Measurements from ENCODE around the gene U2AF2.

U2AF2 gene

DNA sequence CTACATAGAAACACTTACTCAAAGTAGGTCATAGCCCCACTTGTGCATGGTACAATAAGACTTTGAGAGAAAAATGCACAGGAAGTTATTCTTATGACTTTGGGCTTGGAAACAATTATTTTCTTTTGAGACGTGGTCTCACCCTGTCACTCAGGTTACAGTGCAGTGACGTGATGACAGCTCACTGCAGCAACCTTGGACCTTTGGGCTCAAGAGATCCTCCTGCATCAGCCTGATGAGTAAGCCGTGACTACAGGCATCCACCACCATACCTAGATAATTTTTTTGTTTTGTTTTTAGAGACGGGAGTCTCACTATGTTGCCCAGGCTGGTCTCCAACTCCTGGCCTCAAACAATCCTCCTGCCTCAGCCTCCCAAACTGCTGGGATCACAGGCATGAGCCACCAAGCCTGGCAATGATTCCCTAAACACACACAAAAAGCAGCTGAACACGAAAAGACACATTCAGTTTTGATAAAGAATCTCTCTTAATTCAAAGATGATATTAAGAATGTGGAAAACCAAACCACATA lies 65.4 kb downstream of the U2AF2 start:
- TF ChIP-seq CTCF (IDR thresholded peaks at IDR 0.05; ENCODE audit: low read length), result no peak
- no peak for TF ChIP-seq EZH2 (optimal IDR thresholded peaks at IDR 0.05; ENCODE audit: low read depth, low read length)
- TF ChIP-seq EZH2phosphoT487 (IDR thresholded peaks at IDR 0.05; ENCODE audit: low read length), result no peak
- H3K9me3 ChIP-seq (replicated peaks; ENCODE audit: insufficient read depth, low read length), result no peaks in the 10 kb centered on the region
- no peak overlapping the region for H3K4me2 ChIP-seq (ENCODE audit: low read depth, low read length)
- DNase-seq, result no peak
- H2AFZ ChIP-seq (ENCODE audit: low read length), result no peak overlapping the region
- H3K4me3 ChIP-seq (ENCODE audit: low read length), result no peak overlapping the region
- no peaks in the 10 kb centered on the region for H3F3A ChIP-seq (ENCODE audit: insufficient read depth, low read length)
- no peaks in the 10 kb centered on the region for H3K9me2 ChIP-seq (replicated peaks; ENCODE audit: insufficient read depth, low read length)
- H3K9ac ChIP-seq (ENCODE audit: low read length), result no peak overlapping the region
- no peaks in the 10 kb centered on the region for H4K20me1 ChIP-seq (ENCODE audit: insufficient read depth, low read length)
- H3K27ac ChIP-seq (ENCODE audit: low read length), result no peak overlapping the region
- no peaks in the 10 kb centered on the region for H3K4me1 ChIP-seq (ENCODE audit: low read length)
- H3K27me3 ChIP-seq (replicated peaks; ENCODE audit: insufficient read depth, low read length), result peaks cover 57% of the 10 kb centered on the region
- H3K36me3 ChIP-seq (replicated peaks; ENCODE audit: insufficient read depth, low read length), result no peaks in the 10 kb centered on the region
- no peaks in the 10 kb centered on the region for H3K79me2 ChIP-seq (ENCODE audit: low read length)

- no peaks in the 10 kb centered on the region for H3K9me3 ChIP-seq (replicated peaks; ENCODE audit: insufficient read depth, low read length)
- H3K9ac ChIP-seq (ENCODE audit: low read length), result no peak overlapping the region
- H4K20me1 ChIP-seq (ENCODE audit: insufficient read depth, low read length), result no peaks in the 10 kb centered on the region
- no peaks in the 10 kb centered on the region for H3K79me2 ChIP-seq (ENCODE audit: low read length)
- DNase-seq, result no peak
- no peaks in the 10 kb centered on the region for H3K9me2 ChIP-seq (replicated peaks; ENCODE audit: insufficient read depth, low read length)
- H2AFZ ChIP-seq (ENCODE audit: low read length), result no peak overlapping the region
- H3K4me3 ChIP-seq (ENCODE audit: low read length), result no peak overlapping the region
- TF ChIP-seq EZH2phosphoT487 (IDR thresholded peaks at IDR 0.05; ENCODE audit: low read length) (no peak), EZH2 (optimal IDR thresholded peaks at IDR 0.05; ENCODE audit: low read depth, low read length) (no peak), CTCF (IDR thresholded peaks at IDR 0.05; ENCODE audit: low read length) (no peak)
- peaks cover 52% of the 10 kb centered on the region for H3K27me3 ChIP-seq (replicated peaks; ENCODE audit: insufficient read depth, low read length)
- H3F3A ChIP-seq (ENCODE audit: insufficient read depth, low read length), result no peaks in the 10 kb centered on the region
- H3K27ac ChIP-seq (ENCODE audit: low read length), result no peak overlapping the region
- no peak overlapping the region for H3K4me2 ChIP-seq (ENCODE audit: low read depth, low read length)
- no peaks in the 10 kb centered on the region for H3K4me1 ChIP-seq (ENCODE audit: low read length)
- no peaks in the 10 kb centered on the region for H3K36me3 ChIP-seq (replicated peaks; ENCODE audit: insufficient read depth, low read length)
These were observed 66.0 kb downstream of the U2AF2 start for GRCh38 chr19:55720801-55721200.

DNA sequence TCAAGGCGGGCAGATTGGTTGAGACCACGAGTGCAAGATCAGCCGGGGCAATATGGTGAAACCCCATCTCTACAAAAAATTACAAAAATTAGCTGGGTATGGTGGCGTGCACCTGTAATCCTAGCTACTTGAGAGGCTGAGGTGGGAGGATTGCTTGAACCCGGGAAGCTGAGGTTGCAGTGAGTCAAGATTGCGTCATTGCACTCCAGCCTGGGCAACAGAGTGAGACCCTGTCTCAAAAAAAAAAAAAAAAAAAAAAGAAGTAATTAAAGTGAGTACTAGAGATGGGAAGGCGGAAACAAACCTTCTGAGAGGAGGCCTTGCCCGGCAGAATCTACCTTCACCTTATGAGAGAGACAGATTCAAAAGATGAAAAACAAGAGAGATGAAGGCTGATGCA lies 68.7 kb downstream of the U2AF2 start:
- no peak for DNase-seq
- H3K4me1 ChIP-seq (ENCODE audit: low read length), result no peaks in the 10 kb centered on the region

More for the DNA sequence above, 68.7 kb downstream of the U2AF2 start:
- Histone ChIP-seq H3K9ac (ENCODE audit: low read length) (no peak overlapping the region), H3K27ac (ENCODE audit: low read length) (no peak overlapping the region), H3K9me3 (replicated peaks; ENCODE audit: insufficient read depth, low read length) (no peaks in the 10 kb centered on the region), H3K27me3 (replicated peaks; ENCODE audit: insufficient read depth, low read length) (peaks cover 49% of the 10 kb centered on the region), H3K4me3 (ENCODE audit: low read length) (no peak overlapping the region), H3K4me2 (ENCODE audit: low read depth, low read length) (no peak overlapping the region), H3K36me3 (replicated peaks; ENCODE audit: insufficient read depth, low read length) (no peaks in the 10 kb centered on the region), H3K79me2 (ENCODE audit: low read length) (no peaks in the 10 kb centered on the region), H4K20me1 (ENCODE audit: insufficient read depth, low read length) (no peaks in the 10 kb centered on the region), H3F3A (ENCODE audit: insufficient read depth, low read length) (no peaks in the 10 kb centered on the region), H3K9me2 (replicated peaks; ENCODE audit: insufficient read depth, low read length) (no peaks in the 10 kb centered on the region), H2AFZ (ENCODE audit: low read length) (no peak overlapping the region)
- TF ChIP-seq CTCF (IDR thresholded peaks at IDR 0.05; ENCODE audit: low read length), result no peak
- TF ChIP-seq EZH2phosphoT487 (IDR thresholded peaks at IDR 0.05; ENCODE audit: low read length), result no peak
- TF ChIP-seq EZH2 (optimal IDR thresholded peaks at IDR 0.05; ENCODE audit: low read depth, low read length), result no peak

Measured in MM.1S (cell line).